GM13977 (cell line): Measurements from ENCODE around the gene CTSO.

Source experiments
- DNase-seq: peaks from one replicate; pipeline ENCODE4 v3.0.0; 2012; ENCODE audit warnings: low spot score
- in situ Hi-C: fragments of 300-500 bp; cut with MboI; formaldehyde crosslinking; loops from one replicate; pipeline ENCODE4 v1.12.0; 2022; ENCODE audit warnings: low sequenced_read_pairs, low pct_unique_long_range_greater_than_20kb, mixed read lengths, inconsistent platforms; ENCODE audit not compliant: unreplicated experiment
- TF ChIP-seq, protein P1 (sequence below): IDR thresholded peaks from 2 replicates; pipeline ENCODE4 v1.5.1; 2012; ENCODE audit warnings: mild to moderate bottlenecking, control low read depth; ENCODE audit not compliant: insufficient read depth; ENCODE audit errors: extremely low read depth, missing control alignments

CTSO gene

GRCh38 chr4:155948541-155948940, 5.1 kb downstream of the CTSO start:
- in situ Hi-C loops, result no loop called here
- TF ChIP-seq, protein P1, sequence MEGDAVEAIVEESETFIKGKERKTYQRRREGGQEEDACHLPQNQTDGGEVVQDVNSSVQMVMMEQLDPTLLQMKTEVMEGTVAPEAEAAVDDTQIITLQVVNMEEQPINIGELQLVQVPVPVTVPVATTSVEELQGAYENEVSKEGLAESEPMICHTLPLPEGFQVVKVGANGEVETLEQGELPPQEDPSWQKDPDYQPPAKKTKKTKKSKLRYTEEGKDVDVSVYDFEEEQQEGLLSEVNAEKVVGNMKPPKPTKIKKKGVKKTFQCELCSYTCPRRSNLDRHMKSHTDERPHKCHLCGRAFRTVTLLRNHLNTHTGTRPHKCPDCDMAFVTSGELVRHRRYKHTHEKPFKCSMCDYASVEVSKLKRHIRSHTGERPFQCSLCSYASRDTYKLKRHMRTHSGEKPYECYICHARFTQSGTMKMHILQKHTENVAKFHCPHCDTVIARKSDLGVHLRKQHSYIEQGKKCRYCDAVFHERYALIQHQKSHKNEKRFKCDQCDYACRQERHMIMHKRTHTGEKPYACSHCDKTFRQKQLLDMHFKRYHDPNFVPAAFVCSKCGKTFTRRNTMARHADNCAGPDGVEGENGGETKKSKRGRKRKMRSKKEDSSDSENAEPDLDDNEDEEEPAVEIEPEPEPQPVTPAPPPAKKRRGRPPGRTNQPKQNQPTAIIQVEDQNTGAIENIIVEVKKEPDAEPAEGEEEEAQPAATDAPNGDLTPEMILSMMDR, result no peak
- DNase-seq, result no peak

DNA sequence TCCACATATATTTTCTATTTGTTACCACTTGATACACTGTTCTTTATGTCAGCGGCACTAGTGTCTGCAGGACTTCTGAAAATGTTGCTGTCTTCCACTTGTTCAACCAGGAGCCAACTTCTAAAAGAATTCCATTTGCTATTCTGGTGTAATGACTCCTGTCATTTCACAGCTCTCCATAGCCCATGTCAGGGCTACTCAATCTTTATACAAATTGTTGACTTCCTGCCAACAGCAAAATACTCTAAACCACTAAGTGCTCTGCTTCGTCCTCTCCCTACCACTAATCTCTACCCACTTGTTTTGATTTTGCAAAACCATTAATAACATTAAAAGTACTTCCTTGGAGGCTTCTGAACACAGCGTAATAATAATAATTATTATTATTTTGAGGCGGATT, 7.2 kb downstream of the CTSO start:
- no peak for DNase-seq
- in situ Hi-C loops, result no loop called here
- TF ChIP-seq, protein P1, result no peak

DNA sequence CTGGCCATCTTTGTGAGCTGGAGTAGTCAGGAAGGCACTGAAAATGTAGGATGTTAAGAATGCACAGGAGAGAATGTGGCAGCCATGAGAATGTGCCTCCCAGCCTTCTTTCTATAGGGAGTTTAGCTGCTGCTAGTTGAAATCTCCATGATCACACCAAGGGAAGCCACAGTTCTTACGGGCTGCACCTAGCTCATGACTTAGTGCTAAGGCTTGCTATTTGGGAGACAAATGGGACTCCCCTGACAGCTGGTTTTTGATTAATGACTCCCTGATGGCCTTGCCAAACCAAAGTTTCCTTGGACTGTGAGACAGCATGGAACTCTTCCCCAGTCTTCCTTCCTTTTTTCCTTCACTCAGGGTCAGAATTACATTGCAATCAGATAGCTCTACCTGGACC, 9.2 kb downstream of the CTSO start:
- TF ChIP-seq, protein P1, result no peak
- in situ Hi-C loops, result no loop called here
- no peak for DNase-seq

DNA sequence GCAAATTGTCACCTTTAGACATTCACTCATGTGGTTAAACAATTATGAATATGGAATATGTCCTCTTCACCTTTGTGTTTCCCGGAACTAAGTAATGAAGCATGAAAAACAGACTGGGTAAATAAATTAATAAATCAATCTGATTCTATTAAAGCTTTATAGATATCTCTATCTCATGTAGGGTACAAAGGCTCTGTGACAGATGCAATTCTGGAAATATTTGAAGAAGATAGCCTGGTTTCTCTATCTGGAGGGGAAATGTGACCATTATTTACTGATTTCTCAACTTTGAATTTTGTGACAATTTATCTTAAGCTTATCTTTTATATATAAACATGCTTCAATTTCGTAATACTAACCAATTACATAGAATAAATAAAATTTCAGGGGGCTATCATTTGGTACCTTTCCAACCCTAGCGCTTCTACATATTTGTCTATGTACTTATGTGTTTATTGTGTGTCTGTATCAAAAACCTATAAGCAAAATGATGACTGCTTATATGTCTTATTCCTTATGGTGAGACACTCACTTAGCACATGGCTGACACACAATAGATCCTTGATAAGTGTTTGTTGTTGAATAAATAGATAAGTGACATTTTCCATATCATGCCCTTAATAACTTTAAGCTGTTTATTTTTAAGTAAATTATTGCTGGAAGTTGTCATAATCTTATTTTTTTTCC, 9.9 kb downstream of the CTSO start:
- DNase-seq, result no peak
- in situ Hi-C loops, result no loop called here
- TF ChIP-seq, protein P1, result no peak

- no peak for DNase-seq
- in situ Hi-C loops, result no loop called here
- TF ChIP-seq, protein P1, result no peak
These were observed 11.8 kb downstream of the CTSO start for GRCh38 chr4:155941820-155942219.

DNA sequence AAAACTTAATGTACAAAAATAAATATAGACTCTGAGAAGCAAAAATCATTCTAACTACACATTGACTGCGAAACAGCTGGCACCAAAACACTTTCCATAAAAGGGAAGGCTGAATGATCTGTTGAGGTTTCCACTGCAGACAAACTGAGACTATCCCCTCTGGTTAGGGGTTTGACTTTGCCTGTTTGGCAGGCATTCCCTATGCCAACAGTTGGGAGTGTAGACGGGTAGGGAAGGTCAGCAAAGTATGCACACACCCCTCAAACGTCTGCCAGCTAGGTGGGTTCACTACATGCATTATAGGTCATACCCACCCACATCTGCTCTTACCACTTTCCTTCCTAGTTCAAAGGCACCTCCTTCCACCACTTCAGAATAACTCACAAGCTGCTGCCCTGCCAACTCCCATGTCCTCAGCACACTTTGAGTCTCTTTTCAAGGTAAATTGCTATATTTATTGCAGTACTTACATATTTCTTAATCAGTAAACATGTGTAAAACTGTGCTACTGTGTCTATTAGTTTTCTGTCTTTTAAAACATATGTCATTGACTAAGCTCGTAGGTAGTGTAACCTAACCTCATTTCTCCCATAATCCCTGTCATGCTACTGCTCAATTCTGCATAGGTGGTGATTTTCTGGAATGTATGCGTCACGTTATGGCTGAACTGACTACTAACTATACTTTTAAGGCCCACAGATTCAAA, 12.4 kb downstream of the CTSO start:
- TF ChIP-seq, protein P1, result no peak
- DNase-seq, result no peak
- in situ Hi-C loops, result no loop called here
